Chondrocyte (in vitro differentiated cells): Measurements from ENCODE around the gene CCDC190. TPM values are rescaled to one million over a fixed set of nuclear protein-coding genes. Genes with fewer than 3 reads are reported as not detected.
A peak's percentile ranks its signal among the peaks of the same experiment; 100 is the strongest.
"Not testable (repeated sequence)": the region's sequence is repeated elsewhere in the genome, so short reads cannot be mapped to it uniquely, and the experiment has no call there.

ENCODE experiments used
- DNase-seq: peaks from one replicate; pipeline ENCODE4 v3.0.0; 2021; ENCODE audit warnings: mixed read lengths, low spot score
- H3K27ac Mint-ChIP-seq: one replicate; pipeline ENCODE4 v1.8.0; 2021; ENCODE audit warnings: mild to moderate bottlenecking, moderate library complexity, mixed read lengths; ENCODE audit not compliant: unreplicated experiment
- H3K27me3 Mint-ChIP-seq: 2 replicates; pipeline ENCODE4 v1.8.0; 2021; ENCODE audit warnings: low read depth, mixed read lengths
- H3K36me3 Mint-ChIP-seq: 2 replicates; pipeline ENCODE4 v1.8.0; 2021; ENCODE audit warnings: low read depth, mixed read lengths
- H3K4me1 Mint-ChIP-seq: 2 replicates; pipeline ENCODE4 v1.8.0; 2021; ENCODE audit warnings: low read depth, mild to moderate bottlenecking, mixed read lengths
- H3K4me3 Mint-ChIP-seq: one replicate; pipeline ENCODE4 v1.8.0; 2021; ENCODE audit warnings: mild to moderate bottlenecking, moderate library complexity, mixed read lengths; ENCODE audit not compliant: unreplicated experiment
- H3K9me3 Mint-ChIP-seq: 2 replicates; pipeline ENCODE4 v1.8.0; 2021; ENCODE audit warnings: low read depth, mixed read lengths
- CTCF ChIP-seq: fragments of 200-600 bp; sonication (generic); IDR thresholded peaks from 2 replicates; pipeline ENCODE4 v1.5.0; 2021; ENCODE audit warnings: antibody characterized with exemption, mild to moderate bottlenecking, moderate library complexity
- total RNA-seq: library from RNA; stranded (reverse); gene quantifications from 3 replicates; pipeline ENCODE4 v1.2.1, GENCODE V29; 2021

Gene CCDC190
- total RNA-seq, 1 donor from 2014 or later = 1.5 TPM

- no peak overlapping the region for H3K27ac Mint-ChIP-seq
- TF ChIP-seq CTCF = peak; percentile 97
- H3K4me3 Mint-ChIP-seq = no peak overlapping the region
- no peak for DNase-seq
- peaks cover 18% of the 10 kb centered on the region for H3K4me1 Mint-ChIP-seq
- H3K9me3 Mint-ChIP-seq = peaks cover 2% of the 10 kb centered on the region
- no peaks in the 10 kb centered on the region for H3K27me3 Mint-ChIP-seq
- peaks cover under 1% of the 10 kb centered on the region for H3K36me3 Mint-ChIP-seq
Observed at GRCh38 chr1:162878000-162878596, 17.1 kb upstream of the CCDC190 start.

GRCh38 chr1:162877412-162877811, 16.4 kb upstream of the CCDC190 start:
- no peak for DNase-seq
- peaks cover 21% of the 10 kb centered on the region for H3K4me1 Mint-ChIP-seq
- no peaks in the 10 kb centered on the region for H3K27me3 Mint-ChIP-seq
- no peak overlapping the region for H3K27ac Mint-ChIP-seq
- TF ChIP-seq CTCF = no peak
- no peak overlapping the region for H3K4me3 Mint-ChIP-seq
- H3K9me3 Mint-ChIP-seq = peaks cover 7% of the 10 kb centered on the region
- peaks cover 3% of the 10 kb centered on the region for H3K36me3 Mint-ChIP-seq

- Mint-ChIP-seq H3K27me3 (no peaks in the 10 kb centered on the region), H3K4me3 (no peak overlapping the region), H3K36me3 (peaks cover 5% of the 10 kb centered on the region), H3K27ac (no peak overlapping the region), H3K9me3 (peaks cover 10% of the 10 kb centered on the region), H3K4me1 (peaks cover 21% of the 10 kb centered on the region)
- no peak for DNase-seq
- no peak for TF ChIP-seq CTCF
Observed at GRCh38 chr1:162876751-162877150, 15.8 kb upstream of the CCDC190 start.

GRCh38 chr1:162873671-162874666, 13.0 kb upstream of the CCDC190 start:
- TF ChIP-seq CTCF = peak; percentile 65
- H3K36me3 Mint-ChIP-seq = peaks cover 22% of the 10 kb centered on the region
- peaks cover 33% of the 10 kb centered on the region for H3K9me3 Mint-ChIP-seq
- peak overlapping the region; percentile 14 for H3K27ac Mint-ChIP-seq
- no peak overlapping the region for H3K4me3 Mint-ChIP-seq
- DNase-seq = no peak
- no peaks in the 10 kb centered on the region for H3K27me3 Mint-ChIP-seq
- H3K4me1 Mint-ChIP-seq = peaks cover 21% of the 10 kb centered on the region

GRCh38 chr1:162872981-162873380, 12.0 kb upstream of the CCDC190 start:
- TF ChIP-seq CTCF = no peak
- DNase-seq = no peak
- Mint-ChIP-seq H3K27ac (peak overlapping the region; percentile 34), H3K4me3 (no peak overlapping the region), H3K9me3 (peaks cover 33% of the 10 kb centered on the region), H3K27me3 (no peaks in the 10 kb centered on the region), H3K4me1 (peaks cover 18% of the 10 kb centered on the region), H3K36me3 (peaks cover 22% of the 10 kb centered on the region)

GRCh38 chr1:162871417-162871816, 10.4 kb upstream of the CCDC190 start:
- DNase-seq, H3K27ac Mint-ChIP-seq, H3K4me3 Mint-ChIP-seq, H3K27me3 Mint-ChIP-seq: not testable (repeated sequence)
- peaks cover 18% of the 10 kb centered on the region for H3K4me1 Mint-ChIP-seq
- H3K9me3 Mint-ChIP-seq = peaks cover 33% of the 10 kb centered on the region
- peaks cover 22% of the 10 kb centered on the region for H3K36me3 Mint-ChIP-seq
